Upper lobe of left lung (tissue), 6 donors: ENCODE measurements around the gene ARF6. TPM values are rescaled to one million over a fixed set of nuclear protein-coding genes. Genes with fewer than 3 reads are reported as not detected.

Source experiments
- ATAC-seq, 2 donors: fragments of 200-7000 bp; cut with Tn5 transposase; one replicate each; pipeline ENCODE4 v1.9.1; 2022; ENCODE audit warnings: mild to moderate bottlenecking in 2 of 2, moderate library complexity in 2 of 2; ENCODE audit not compliant: low FRiP score in 2 of 2
- DNase-seq, 2 donors: peaks; one replicate each; pipeline ENCODE4 v3.0.0-alpha.2; 2019 to 2020
- H3K27ac ChIP-seq, 4 donors: fragments of 200-600 bp; sonication (generic); one replicate each; pipeline ENCODE4 v1.5.1; 2016 to 2019
- H3K27me3 ChIP-seq, 4 donors: fragments of 200-600 bp; sonication (generic); one replicate each; pipeline ENCODE4 v1.5.1; 2017 to 2019
- H3K36me3 ChIP-seq, 4 donors: fragments of 200-600 bp; sonication (generic); one replicate each; pipeline ENCODE4 v1.5.1; 2016 to 2019
- H3K4me1 ChIP-seq, 4 donors: fragments of 200-600 bp; sonication (generic); one replicate each; pipeline ENCODE4 v1.5.1; 2018 to 2019
- H3K4me3 ChIP-seq, 4 donors: fragments of 200-600 bp; sonication (generic); one replicate each; pipeline ENCODE4 v1.5.1; 2017 to 2019; ENCODE audit warnings: mild to moderate bottlenecking in 2 of 4, moderate library complexity in 1 of 4
- H3K9me3 ChIP-seq, 4 donors: fragments of 200-600 bp; sonication (generic); one replicate each; pipeline ENCODE4 v1.5.1; 2018 to 2019
- EP300 ChIP-seq, 4 donors: sonication (generic); formaldehyde crosslinking; IDR thresholded peaks; one replicate each; pipeline ENCODE4 v1.5.1; 2017; ENCODE audit warnings: antibody characterized with exemption in 4 of 4, control low read depth in 2 of 4
- POLR2A ChIP-seq, 4 donors: fragments of 450-650 bp; IDR thresholded peaks; one replicate each; pipeline ENCODE4 v1.5.1; 2016 to 2017; ENCODE audit warnings: antibody characterized with exemption in 4 of 4, mild to moderate bottlenecking in 2 of 4
- POLR2AphosphoS5 ChIP-seq, 2 donors: sonication (generic); formaldehyde crosslinking; IDR thresholded peaks; one replicate each; pipeline ENCODE4 v1.5.1; 2017; ENCODE audit warnings: antibody characterized with exemption in 2 of 2
- WGBS, 2 donors: methylation state at CpG; one replicate each; pipeline ENCODE4 v1.1.5; 2017 to 2018; 5-methylcytosine and 5-hydroxymethylcytosine counted together
- total RNA-seq, 6 donors: library from RNA; depleted of rRNA in 4 of 6; stranded (reverse); fragments of >200 nt in 4 of 6; gene quantifications; one replicate each; pipeline versions ENCODE4 v1.1.0 to v1.2.1, GENCODE V29; 2016 to 2021
- TF ChIP-seq, protein P1 (sequence below), 6 experiments: fragments of 450-650 bp in 4 of 6; fragments of 200-600 bp in 2 of 6; sonication (generic) in 2 of 6; IDR thresholded peaks; one replicate each; pipeline ENCODE4 v1.5.1; 2016 to 2019; ENCODE audit warnings: antibody characterized with exemption in 6 of 6
- donor health status: DM: no; HTN: no; CAD: no; lungs with moderate emphysema.
- donor health status: DM: no; HTN: yes; CAD: no; lungs with severe emphysema.

The ARF6 gene
- total RNA-seq, 6 donors from 2014 or later, result 21.0 to 81.8 (median 61.0) TPM

DNA sequence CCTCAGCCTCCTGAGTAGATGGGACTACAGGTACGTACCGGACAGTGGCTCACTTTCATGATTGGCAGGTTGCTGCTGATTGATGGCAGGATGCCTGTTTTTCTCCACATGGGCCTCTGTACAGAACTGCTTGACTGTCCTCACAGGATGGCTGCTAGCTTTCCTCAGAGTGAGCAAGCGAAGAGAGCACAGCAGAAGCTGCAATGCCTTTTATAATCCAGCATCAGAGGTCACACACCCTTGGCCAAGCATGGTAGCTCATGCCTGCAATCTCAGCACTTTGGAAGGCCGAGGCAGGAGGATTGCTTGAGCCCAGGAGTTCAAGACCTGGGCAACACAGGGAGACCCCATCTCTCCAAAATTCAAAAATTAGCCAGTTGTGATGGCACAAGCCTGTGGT is 31.0 kb downstream of the ARF6 start:
- Histone ChIP-seq H3K4me3 (no peak overlapping the region), H3K9me3 (no peaks in the 10 kb centered on the region), H3K27me3 (no peaks in the 10 kb centered on the region), H3K36me3 (no peaks in the 10 kb centered on the region), H3K27ac (no peak overlapping the region), H3K4me1 (no peaks in the 10 kb centered on the region)
- ATAC-seq, result no peak
- DNase-seq, result no peak
- no peak for TF ChIP-seq POLR2A (IDR thresholded peaks at IDR 0.05)
- TF ChIP-seq EP300 (IDR thresholded peaks at IDR 0.05), result no peak
- no peak for TF ChIP-seq POLR2AphosphoS5 (IDR thresholded peaks at IDR 0.05)
- TF ChIP-seq, protein P1, sequence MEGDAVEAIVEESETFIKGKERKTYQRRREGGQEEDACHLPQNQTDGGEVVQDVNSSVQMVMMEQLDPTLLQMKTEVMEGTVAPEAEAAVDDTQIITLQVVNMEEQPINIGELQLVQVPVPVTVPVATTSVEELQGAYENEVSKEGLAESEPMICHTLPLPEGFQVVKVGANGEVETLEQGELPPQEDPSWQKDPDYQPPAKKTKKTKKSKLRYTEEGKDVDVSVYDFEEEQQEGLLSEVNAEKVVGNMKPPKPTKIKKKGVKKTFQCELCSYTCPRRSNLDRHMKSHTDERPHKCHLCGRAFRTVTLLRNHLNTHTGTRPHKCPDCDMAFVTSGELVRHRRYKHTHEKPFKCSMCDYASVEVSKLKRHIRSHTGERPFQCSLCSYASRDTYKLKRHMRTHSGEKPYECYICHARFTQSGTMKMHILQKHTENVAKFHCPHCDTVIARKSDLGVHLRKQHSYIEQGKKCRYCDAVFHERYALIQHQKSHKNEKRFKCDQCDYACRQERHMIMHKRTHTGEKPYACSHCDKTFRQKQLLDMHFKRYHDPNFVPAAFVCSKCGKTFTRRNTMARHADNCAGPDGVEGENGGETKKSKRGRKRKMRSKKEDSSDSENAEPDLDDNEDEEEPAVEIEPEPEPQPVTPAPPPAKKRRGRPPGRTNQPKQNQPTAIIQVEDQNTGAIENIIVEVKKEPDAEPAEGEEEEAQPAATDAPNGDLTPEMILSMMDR (IDR thresholded peaks at IDR 0.05), result no peak
- WGBS, 2 donors, result 84 to 100% methylated on average over 4 of the region's 4 CpGs

GRCh38 chr14:49924852-49925251 is 32.0 kb downstream of the ARF6 start:
- no peaks in the 10 kb centered on the region for H3K4me1 ChIP-seq
- H3K36me3 ChIP-seq, result no peaks in the 10 kb centered on the region
- no peak for TF ChIP-seq POLR2AphosphoS5 (IDR thresholded peaks at IDR 0.05)
- TF ChIP-seq EP300 (IDR thresholded peaks at IDR 0.05), result no peak
- no peak for TF ChIP-seq POLR2A (IDR thresholded peaks at IDR 0.05)
- TF ChIP-seq, protein P1 (IDR thresholded peaks at IDR 0.05), result no peak
- ATAC-seq (no peak), DNase-seq (no peak)
- no peak overlapping the region for H3K4me3 ChIP-seq
- no peaks in the 10 kb centered on the region for H3K27me3 ChIP-seq
- no peak overlapping the region for H3K27ac ChIP-seq
- 95 to 98% methylated on average over 4 of the region's 4 CpGs for WGBS, 2 donors
- no peaks in the 10 kb centered on the region for H3K9me3 ChIP-seq

GRCh38 chr14:49926803-49927202 is 33.9 kb downstream of the ARF6 start:
- TF ChIP-seq POLR2A (IDR thresholded peaks at IDR 0.05) (no peak), EP300 (IDR thresholded peaks at IDR 0.05) (no peak), POLR2AphosphoS5 (IDR thresholded peaks at IDR 0.05) (no peak)
- TF ChIP-seq, protein P1 (IDR thresholded peaks at IDR 0.05), result no peak

GRCh38 chr14:49928015-49928414 is 35.1 kb downstream of the ARF6 start:
- ATAC-seq, result no peak
- H3K27ac ChIP-seq, result no peak overlapping the region
- WGBS, 2 donors, result 82 to 85% methylated on average over 2 of the region's 2 CpGs
- no peaks in the 10 kb centered on the region for H3K9me3 ChIP-seq
- H3K36me3 ChIP-seq, result no peaks in the 10 kb centered on the region
- no peaks in the 10 kb centered on the region for H3K27me3 ChIP-seq
- no peaks in the 10 kb centered on the region for H3K4me1 ChIP-seq
- DNase-seq, result no peak
- no peak overlapping the region for H3K4me3 ChIP-seq
- no peak for TF ChIP-seq EP300 (IDR thresholded peaks at IDR 0.05)
- no peak for TF ChIP-seq POLR2A (IDR thresholded peaks at IDR 0.05)
- no peak for TF ChIP-seq POLR2AphosphoS5 (IDR thresholded peaks at IDR 0.05)
- TF ChIP-seq, protein P1 (IDR thresholded peaks at IDR 0.05), result no peak

More at GRCh38 chr14:49926803-49927202, 33.9 kb downstream of the ARF6 start:
- DNase-seq (no peak), ATAC-seq (no peak)
- no peaks in the 10 kb centered on the region for H3K36me3 ChIP-seq
- H3K4me1 ChIP-seq, result no peaks in the 10 kb centered on the region
- H3K27ac ChIP-seq, result no peak overlapping the region
- H3K9me3 ChIP-seq, result no peaks in the 10 kb centered on the region
- WGBS, 2 donors, result 84 to 91% methylated on average over 2 of the region's 2 CpGs
- H3K4me3 ChIP-seq, result no peak overlapping the region
- no peaks in the 10 kb centered on the region for H3K27me3 ChIP-seq

DNA sequence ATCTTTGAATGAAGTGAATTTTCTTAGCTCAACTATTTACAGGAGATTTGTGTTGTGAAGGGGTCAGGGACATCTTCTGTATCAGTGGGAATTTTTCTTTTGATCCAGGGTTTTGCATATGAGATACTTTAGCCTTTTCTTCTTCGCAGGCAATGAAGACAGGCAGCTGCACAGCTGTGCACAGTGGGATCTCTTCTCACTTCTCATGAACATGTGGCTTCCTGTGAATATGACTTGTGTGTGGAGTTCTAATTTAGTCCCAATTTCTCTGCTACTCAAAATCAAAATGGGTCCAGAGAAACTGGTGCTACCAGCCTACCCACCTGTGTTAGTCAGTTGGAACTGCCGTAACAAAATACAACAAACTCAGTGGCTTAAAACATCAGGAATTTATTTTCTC is 37.8 kb downstream of the ARF6 start:
- WGBS, 2 donors, result 95 to 100% methylated on average over 2 of the region's 2 CpGs
- Histone ChIP-seq H3K4me1 (no peaks in the 10 kb centered on the region), H3K4me3 (no peak overlapping the region), H3K27me3 (no peaks in the 10 kb centered on the region), H3K36me3 (no peaks in the 10 kb centered on the region), H3K27ac (no peak overlapping the region), H3K9me3 (no peaks in the 10 kb centered on the region)
- TF ChIP-seq POLR2AphosphoS5 (IDR thresholded peaks at IDR 0.05) (no peak), EP300 (IDR thresholded peaks at IDR 0.05) (no peak), POLR2A (IDR thresholded peaks at IDR 0.05) (no peak)
- TF ChIP-seq, protein P1 (IDR thresholded peaks at IDR 0.05), result no peak
- no peak for DNase-seq
- no peak for ATAC-seq
